ENCODE data around the gene EFCC1.
"Not testable (repeated sequence)": the region's sequence is repeated elsewhere in the genome, so short reads cannot be mapped to it uniquely, and the experiment has no call there.

Gene EFCC1

GRCh38 chr3:129058441-129059200 is 57.5 kb downstream of the EFCC1 start:
- no peak for DNase-seq

- DNase-seq: no peak
Measured at GRCh38 chr3:129059311-129059958, 58.3 kb downstream of the EFCC1 start.

- DNase-seq: no peak
Measured at GRCh38 chr3:129060276-129061022, 59.3 kb downstream of the EFCC1 start, which contains the start of gene GP9. Gene GP9 (plus strand): TSS chr3:129060779. CDS start chr3:129061740, 961 bp downstream.

- DNase-seq: no peak
Measured at GRCh38 chr3:129061023-129061887, 60.2 kb downstream of the EFCC1 start.

GRCh38 chr3:129061888-129062834 is 61.1 kb downstream of the EFCC1 start:
- DNase-seq: no peak

- DNase-seq: no peak
Measured at GRCh38 chr3:129063091-129063640, 62.1 kb downstream of the EFCC1 start.

GRCh38 chr3:129063841-129064482 is 62.9 kb downstream of the EFCC1 start:
- no peak for DNase-seq

- DNase-seq: no peak
Measured at GRCh38 chr3:129065016-129065719, 64.1 kb downstream of the EFCC1 start.

GRCh38 chr3:129065720-129066073 is 64.6 kb downstream of the EFCC1 start:
- no peak for DNase-seq

GRCh38 chr3:129067719-129068118 is 66.6 kb downstream of the EFCC1 start:
- DNase-seq: not testable (repeated sequence)

- DNase-seq: no peak
Measured at GRCh38 chr3:129068291-129068886, 67.3 kb downstream of the EFCC1 start.

GRCh38 chr3:129069313-129070085 is 68.4 kb downstream of the EFCC1 start:
- DNase-seq: not testable (repeated sequence)

- no peak for DNase-seq
Measured at GRCh38 chr3:129070086-129070885, 69.2 kb downstream of the EFCC1 start.

- DNase-seq: no peak
Measured at GRCh38 chr3:129077222-129077621, 76.1 kb downstream of the EFCC1 start.

- DNase-seq: no peak
Measured at GRCh38 chr3:129078510-129078909, 77.4 kb downstream of the EFCC1 start.

- no peak for DNase-seq
Measured at GRCh38 chr3:129081503-129081902, 80.4 kb downstream of the EFCC1 start.

- DNase-seq: no peak
Measured at GRCh38 chr3:129082026-129082425, 80.9 kb downstream of the EFCC1 start.

GRCh38 chr3:129084501-129084900 is 83.4 kb downstream of the EFCC1 start:
- no peak for DNase-seq
